SU-DHL-6 (cell line): ENCODE measurements around the gene BTBD19.

Experiments used
- CTCF ChIP-seq: fragments of 200-600 bp; sonication (generic); IDR thresholded peaks from one replicate; pipeline ENCODE4 v1.5.1; 2017; ENCODE audit warnings: antibody characterized with exemption, mild to moderate bottlenecking, low read length, moderate library complexity; ENCODE audit not compliant: insufficient read depth, poor library complexity, severe bottlenecking
- EZH2phosphoT487 ChIP-seq: fragments of 200-600 bp; sonication (generic), shearing (Covaris generic); conservative IDR thresholded peaks from 2 replicates; pipeline ENCODE4 v1.6.1; 2018; ENCODE audit warnings: mild to moderate bottlenecking, antibody characterized with exemption, low read length, moderate library complexity, mixed read lengths

GRCh38 chr1:44806704-44807363, 1.5 kb upstream of the BTBD19 start, which contains the start of gene DYNLT4:
- no peak for TF ChIP-seq CTCF
- TF ChIP-seq EZH2phosphoT487, result no peak
